Measurements from ENCODE around the gene APOF. TPM values are rescaled to one million over a fixed set of nuclear protein-coding genes. Genes with fewer than 3 reads are reported as not detected.
A peak's percentile ranks its signal among the peaks of the same experiment; 100 is the strongest.

APOF gene
- total and polyA plus RNA-seq, 2 donors from 2014 or later = not detected

DNA sequence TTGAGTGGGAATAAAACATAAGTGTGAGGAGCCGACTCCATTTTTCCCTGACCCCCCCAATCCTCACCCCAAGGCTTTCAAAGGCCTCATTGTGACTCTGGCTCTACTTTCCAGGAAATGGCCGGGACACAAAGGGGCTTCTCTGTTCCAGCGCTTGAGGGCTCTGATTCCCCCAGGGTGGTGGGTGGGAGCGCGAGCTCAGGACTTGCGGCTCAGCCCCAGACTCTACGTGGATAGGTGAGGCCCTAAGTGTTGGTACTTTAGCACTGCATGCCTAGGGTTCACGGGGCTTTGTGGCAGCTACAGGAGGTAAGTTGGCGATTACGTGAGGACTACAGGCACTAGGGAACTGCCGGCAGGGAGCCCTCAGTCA lies 47.4 kb downstream of the APOF start:
- peak overlapping the region; percentile 91 to 99 (median 96) for H3K9ac ChIP-seq (ENCODE audit: low read length in 3 of 3)
- no peaks in the 10 kb centered on the region for H3K27me3 ChIP-seq (ENCODE audit: control insufficient read depth, insufficient read depth, low read length)
- peak; percentile 18 to 70 (median 56) for DNase-seq
- peaks cover 2 to 8% (median 7%) of the 10 kb centered on the region in 3 donors for H3K4me1 ChIP-seq (ENCODE audit: control insufficient read depth in 2 of 3, insufficient read depth in 2 of 3, low read depth in 1 of 3, low read length in 3 of 3)
- intact Hi-C loops (cut with DNase I) = no loop called here
- H3K9me3 ChIP-seq (ENCODE audit: control insufficient read depth in 2 of 3, insufficient read depth in 1 of 3, low read length in 3 of 3) = no peaks in the 10 kb centered on the region
- H3K4me3 ChIP-seq (ENCODE audit: low read length in 3 of 3) = peak overlapping the region; percentile 86 to 97 (median 94)
- FAIRE-seq = no peak
- TF ChIP-seq, protein P1, sequence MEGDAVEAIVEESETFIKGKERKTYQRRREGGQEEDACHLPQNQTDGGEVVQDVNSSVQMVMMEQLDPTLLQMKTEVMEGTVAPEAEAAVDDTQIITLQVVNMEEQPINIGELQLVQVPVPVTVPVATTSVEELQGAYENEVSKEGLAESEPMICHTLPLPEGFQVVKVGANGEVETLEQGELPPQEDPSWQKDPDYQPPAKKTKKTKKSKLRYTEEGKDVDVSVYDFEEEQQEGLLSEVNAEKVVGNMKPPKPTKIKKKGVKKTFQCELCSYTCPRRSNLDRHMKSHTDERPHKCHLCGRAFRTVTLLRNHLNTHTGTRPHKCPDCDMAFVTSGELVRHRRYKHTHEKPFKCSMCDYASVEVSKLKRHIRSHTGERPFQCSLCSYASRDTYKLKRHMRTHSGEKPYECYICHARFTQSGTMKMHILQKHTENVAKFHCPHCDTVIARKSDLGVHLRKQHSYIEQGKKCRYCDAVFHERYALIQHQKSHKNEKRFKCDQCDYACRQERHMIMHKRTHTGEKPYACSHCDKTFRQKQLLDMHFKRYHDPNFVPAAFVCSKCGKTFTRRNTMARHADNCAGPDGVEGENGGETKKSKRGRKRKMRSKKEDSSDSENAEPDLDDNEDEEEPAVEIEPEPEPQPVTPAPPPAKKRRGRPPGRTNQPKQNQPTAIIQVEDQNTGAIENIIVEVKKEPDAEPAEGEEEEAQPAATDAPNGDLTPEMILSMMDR (IDR thresholded peaks at IDR 0.05; ENCODE audit: borderline replicate concordance, extremely low read depth, insufficient read depth) = no peak
- peaks cover 5 to 11% (median 10%) of the 10 kb centered on the region in 3 donors for H3K36me3 ChIP-seq (ENCODE audit: control insufficient read depth in 2 of 3, insufficient read depth in 3 of 3, low read length in 3 of 3)
- peak overlapping the region; percentile 95 to 96 for H3K27ac ChIP-seq (ENCODE audit: low read depth in 2 of 2, low read length in 2 of 2)

DNA sequence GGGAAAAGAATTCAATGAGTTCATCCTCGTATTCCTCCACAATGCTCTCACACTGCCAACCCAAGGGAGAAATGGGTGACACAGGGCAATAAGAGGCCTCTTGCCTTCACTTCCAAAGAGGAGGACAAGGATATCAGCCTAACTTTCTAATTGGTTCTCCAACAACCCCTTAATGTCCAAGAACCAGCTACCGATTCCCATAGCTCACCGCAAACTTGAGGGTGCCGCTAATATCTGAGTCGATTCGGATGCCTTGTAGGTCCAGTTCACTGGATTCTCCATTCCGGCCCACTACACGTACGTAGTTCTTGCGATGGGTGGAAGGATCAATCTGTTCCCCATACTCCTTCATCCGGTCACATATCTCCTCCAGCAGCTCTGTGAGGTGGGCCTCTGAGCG lies 51.7 kb downstream of the APOF start:
- Histone ChIP-seq H3K9ac (ENCODE audit: low read length in 3 of 3) (no peak overlapping the region), H3K4me1 (ENCODE audit: control insufficient read depth in 2 of 3, insufficient read depth in 2 of 3, low read depth in 1 of 3, low read length in 3 of 3) (peaks cover 2 to 8% (median 7%) of the 10 kb centered on the region in 3 donors), H3K4me3 (ENCODE audit: low read length in 3 of 3) (no peak overlapping the region), H3K27ac (ENCODE audit: low read depth in 2 of 2, low read length in 2 of 2) (no peak overlapping the region), H3K36me3 (ENCODE audit: control insufficient read depth in 2 of 3, insufficient read depth in 3 of 3, low read length in 3 of 3) (peaks cover 5 to 10% (median 9%) of the 10 kb centered on the region in 3 donors), H3K9me3 (ENCODE audit: control insufficient read depth in 2 of 3, insufficient read depth in 1 of 3, low read length in 3 of 3) (no peaks in the 10 kb centered on the region), H3K27me3 (ENCODE audit: control insufficient read depth, insufficient read depth, low read length) (no peaks in the 10 kb centered on the region)
- intact Hi-C loops (cut with DNase I) = no loop called here
- DNase-seq (no peak), FAIRE-seq (no peak)
- TF ChIP-seq, protein P1 (IDR thresholded peaks at IDR 0.05; ENCODE audit: borderline replicate concordance, extremely low read depth, insufficient read depth) = no peak

Other genes with a start within 250 kb of the APOF start
- gene RPL41, start 246.2 kb downstream of the APOF start, total RNA-seq = 2,987 TPM
- gene RPL41, start 246.2 kb downstream of the APOF start, polyA plus RNA-seq (ENCODE audit: insufficient read depth, low read depth, low replicate concordance) = 5,602 TPM
- 8.6 TPM for gene ZC3H10, start 244.6 kb downstream of the APOF start, total RNA-seq
- gene ZC3H10, start 244.6 kb downstream of the APOF start, polyA plus RNA-seq (ENCODE audit: insufficient read depth, low read depth, low replicate concordance) = 2.4 TPM
- 104 TPM for gene ESYT1, start 234.6 kb downstream of the APOF start, total RNA-seq
- 40.4 TPM for gene ESYT1, start 234.6 kb downstream of the APOF start, polyA plus RNA-seq (ENCODE audit: insufficient read depth, low read depth, low replicate concordance)
- 48.2 TPM for gene MYL6B, start 210.3 kb downstream of the APOF start, total RNA-seq
- 142 TPM for gene MYL6B, start 210.3 kb downstream of the APOF start, polyA plus RNA-seq (ENCODE audit: insufficient read depth, low read depth, low replicate concordance)
- 1,630 TPM for gene MYL6, start 204.5 kb downstream of the APOF start, total RNA-seq
- gene MYL6, start 204.5 kb downstream of the APOF start, polyA plus RNA-seq (ENCODE audit: insufficient read depth, low read depth, low replicate concordance) = 4,190 TPM
- 112 TPM for gene SMARCC2, start 173.4 kb downstream of the APOF start, total RNA-seq
- gene SMARCC2, start 173.4 kb downstream of the APOF start, polyA plus RNA-seq (ENCODE audit: insufficient read depth, low read depth, low replicate concordance) = 18.8 TPM
- 45.5 TPM for gene RNF41, start 140.9 kb downstream of the APOF start, total RNA-seq
- 17.6 TPM for gene RNF41, start 140.9 kb downstream of the APOF start, polyA plus RNA-seq (ENCODE audit: insufficient read depth, low read depth, low replicate concordance)
- gene NABP2, start 138.5 kb downstream of the APOF start, total RNA-seq = 31.0 TPM
- gene NABP2, start 138.5 kb downstream of the APOF start, polyA plus RNA-seq (ENCODE audit: insufficient read depth, low read depth, low replicate concordance) = 42.3 TPM
- 5.1 TPM for gene SLC39A5, start 132.8 kb downstream of the APOF start, total RNA-seq
- 164 TPM for gene SLC39A5, start 132.8 kb downstream of the APOF start, polyA plus RNA-seq (ENCODE audit: insufficient read depth, low read depth, low replicate concordance)
- 46.4 TPM for gene ANKRD52, start 104.5 kb downstream of the APOF start, total RNA-seq
- 8.6 TPM for gene ANKRD52, start 104.5 kb downstream of the APOF start, polyA plus RNA-seq (ENCODE audit: insufficient read depth, low read depth, low replicate concordance)
- 14.5 TPM for gene COQ10A, start 95.9 kb downstream of the APOF start, total RNA-seq
- gene COQ10A, start 95.9 kb downstream of the APOF start, polyA plus RNA-seq (ENCODE audit: insufficient read depth, low read depth, low replicate concordance) = 30.0 TPM
- gene CS, start 62.5 kb downstream of the APOF start, total RNA-seq = 166 TPM
- 105 TPM for gene CS, start 62.5 kb downstream of the APOF start, polyA plus RNA-seq (ENCODE audit: insufficient read depth, low read depth, low replicate concordance)
- gene CNPY2, start 46.9 kb downstream of the APOF start, total RNA-seq = 112 TPM
- 156 TPM for gene CNPY2, start 46.9 kb downstream of the APOF start, polyA plus RNA-seq (ENCODE audit: insufficient read depth, low read depth, low replicate concordance)
- gene PAN2, start 28.9 kb downstream of the APOF start, total RNA-seq = 83.0 TPM
- 27.1 TPM for gene PAN2, start 28.9 kb downstream of the APOF start, polyA plus RNA-seq (ENCODE audit: insufficient read depth, low read depth, low replicate concordance)
- gene IL23A, start 24.0 kb downstream of the APOF start, total RNA-seq = 0.88 TPM
- not detected for gene IL23A, start 24.0 kb downstream of the APOF start, polyA plus RNA-seq (ENCODE audit: insufficient read depth, low read depth, low replicate concordance)
- gene STAT2, start 2.8 kb downstream of the APOF start, total RNA-seq = 120 TPM
- 27.2 TPM for gene STAT2, start 2.8 kb downstream of the APOF start, polyA plus RNA-seq (ENCODE audit: insufficient read depth, low read depth, low replicate concordance)
- gene TIMELESS, start 86.6 kb upstream of the APOF start, total RNA-seq = 9.2 TPM
- gene TIMELESS, start 86.6 kb upstream of the APOF start, polyA plus RNA-seq (ENCODE audit: insufficient read depth, low read depth, low replicate concordance) = 5.5 TPM
- gene MIP, start 91.8 kb upstream of the APOF start, total RNA-seq = not detected
- not detected for gene MIP, start 91.8 kb upstream of the APOF start, polyA plus RNA-seq (ENCODE audit: insufficient read depth, low read depth, low replicate concordance)
- 4.0 TPM for gene SPRYD4, start 105.7 kb upstream of the APOF start, total RNA-seq
- gene SPRYD4, start 105.7 kb upstream of the APOF start, polyA plus RNA-seq (ENCODE audit: insufficient read depth, low read depth, low replicate concordance) = 6.0 TPM
- gene GLS2, start 125.3 kb upstream of the APOF start, total RNA-seq = 2.5 TPM
- 5.6 TPM for gene GLS2, start 125.3 kb upstream of the APOF start, polyA plus RNA-seq (ENCODE audit: insufficient read depth, low read depth, low replicate concordance)
- gene RBMS2, start 159.0 kb upstream of the APOF start, total RNA-seq = 71.3 TPM
- 8.5 TPM for gene RBMS2, start 159.0 kb upstream of the APOF start, polyA plus RNA-seq (ENCODE audit: insufficient read depth, low read depth, low replicate concordance)

Data from kidney (tissue), 14 donors.